Erythroblast (primary cell): ENCODE data around the gene CPSF4.

Experiments
- GATA1 ChIP-seq: IDR thresholded peaks from 2 replicates; pipeline ENCODE4 v1.6.1; 2011; ENCODE audit warnings: low read depth, mild to moderate bottlenecking, control low read depth, low read length, moderate library complexity
- POLR2A ChIP-seq: IDR thresholded peaks from 2 replicates; pipeline ENCODE4 v1.6.1; 2011; ENCODE audit warnings: mild to moderate bottlenecking, low read length

GRCh38 chr7:99461221-99461620, 22.5 kb downstream of the CPSF4 start:
- no peak for TF ChIP-seq POLR2A
- no peak for TF ChIP-seq GATA1
